Measurements from ENCODE around the gene VCX3B.
"Not testable (repeated sequence)": the region's sequence is repeated elsewhere in the genome, so short reads cannot be mapped to it uniquely, and the experiment has no call there.

VCX3B gene

DNA sequence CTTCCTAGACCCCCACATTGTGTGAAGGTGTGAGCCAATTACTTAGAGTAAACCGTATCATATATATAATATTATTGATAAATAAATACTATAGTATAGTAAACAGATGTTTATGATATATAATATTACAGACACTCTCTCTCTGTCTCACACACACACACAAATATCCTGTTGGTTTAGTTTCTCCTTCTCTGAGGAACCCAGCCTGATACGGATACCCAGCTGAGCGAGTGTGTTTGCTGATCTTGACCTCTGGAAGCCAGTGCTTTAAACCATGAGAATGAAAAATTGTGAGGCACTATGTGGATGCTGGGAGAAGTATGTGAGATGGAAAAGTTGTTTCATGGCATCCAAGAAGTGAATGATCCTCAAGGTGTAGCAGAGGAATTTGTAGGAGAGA lies at the start of gene VCX3B:
Gene VCX3B (plus strand): TSS at position 301 of the 400 bp plus-strand sequence. CDS start 621 bp downstream, outside the sequence.
- not testable (repeated sequence) for DNase-seq (ENCODE audit: low read depth)

DNA sequence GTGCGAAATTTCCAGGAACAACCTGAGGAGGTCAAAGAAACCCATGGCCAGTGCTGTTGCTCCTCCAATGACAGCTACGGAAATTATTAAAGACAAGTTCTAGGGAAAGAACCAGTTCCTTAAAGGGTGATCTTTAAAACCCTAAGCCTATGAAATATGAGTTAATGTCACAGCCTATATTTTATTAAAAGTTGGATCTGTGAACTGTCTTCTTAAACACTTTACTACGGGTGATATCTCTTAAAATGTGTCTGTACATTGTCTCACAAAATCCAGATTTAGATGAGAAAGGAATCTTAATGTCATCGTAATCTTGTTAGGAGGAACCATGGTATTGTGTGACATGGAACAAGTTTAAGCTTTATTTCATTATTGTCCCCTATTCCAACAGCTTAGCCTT lies 46.3 kb upstream of the VCX3B start:
- DNase-seq (ENCODE audit: low read depth), result no peak

DNA sequence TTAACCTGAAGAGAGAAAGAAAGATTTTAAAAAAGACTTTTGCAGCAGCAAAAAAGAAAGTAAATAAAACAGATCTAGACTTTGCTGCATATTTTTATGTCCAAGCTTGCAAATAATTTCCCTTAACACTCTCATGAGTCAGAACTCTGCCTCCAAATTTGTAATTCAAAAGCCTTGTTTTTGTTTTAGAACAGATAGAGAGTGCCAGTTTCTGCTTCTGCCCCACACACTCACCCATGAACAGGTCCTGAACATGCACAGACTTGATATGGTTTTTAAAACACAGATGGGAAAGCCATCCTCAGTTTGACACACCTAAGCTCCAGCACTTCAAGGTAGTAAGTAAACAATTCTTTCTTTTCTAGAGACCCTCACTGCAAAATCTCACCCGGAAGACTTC lies 39.7 kb upstream of the VCX3B start:
- no peak for DNase-seq (ENCODE audit: low read depth)

DNA sequence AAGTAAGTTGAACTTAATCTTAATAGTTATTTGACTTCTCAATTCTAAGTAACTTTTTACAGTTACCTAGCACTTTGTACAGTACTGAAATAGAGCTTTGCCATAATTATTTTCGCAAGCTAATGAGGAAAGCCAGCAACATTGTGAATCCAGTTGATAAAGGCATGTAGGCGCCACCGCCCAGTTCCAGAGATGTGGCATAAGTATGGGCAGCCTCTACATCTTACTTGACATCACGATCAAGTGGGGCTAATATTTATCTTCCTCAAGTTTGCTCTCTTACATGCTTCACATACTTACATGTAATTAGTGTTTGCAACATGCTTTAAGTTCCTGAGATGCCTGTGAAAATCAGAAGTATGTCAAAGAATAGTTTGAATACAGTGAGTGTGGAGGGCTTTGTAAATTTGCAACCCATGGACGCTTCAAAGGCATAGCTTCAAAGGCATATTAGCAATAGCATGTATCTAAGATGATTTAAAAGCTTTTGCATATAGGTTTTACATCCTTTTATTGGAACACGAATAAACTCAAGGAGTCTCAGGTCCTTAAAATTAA lies 34.9 kb upstream of the VCX3B start:
- DNase-seq (ENCODE audit: low read depth), result no peak

GRCh38 chrX:8430444-8430843 lies 34.2 kb upstream of the VCX3B start:
- no peak for DNase-seq (ENCODE audit: low read depth)

DNA sequence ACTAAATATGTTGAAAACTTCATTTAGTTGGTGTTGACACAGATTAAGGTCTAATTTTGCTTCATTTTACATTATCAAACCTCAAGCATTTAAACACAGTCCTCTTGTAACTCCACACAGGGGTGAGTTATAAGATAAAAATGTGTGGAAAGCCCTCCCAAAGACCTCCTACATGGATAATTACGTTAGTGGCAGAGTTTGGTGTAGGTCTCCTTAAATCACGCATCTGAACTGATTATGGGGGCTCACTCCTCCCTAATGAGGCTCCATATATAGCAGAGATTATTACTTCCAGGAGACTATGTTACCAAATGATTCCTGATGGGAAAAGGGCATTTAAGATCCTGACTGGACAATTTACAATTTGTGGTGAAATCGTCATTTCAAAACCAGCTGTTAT lies 32.2 kb upstream of the VCX3B start:
- DNase-seq (ENCODE audit: low read depth), result no peak

DNA sequence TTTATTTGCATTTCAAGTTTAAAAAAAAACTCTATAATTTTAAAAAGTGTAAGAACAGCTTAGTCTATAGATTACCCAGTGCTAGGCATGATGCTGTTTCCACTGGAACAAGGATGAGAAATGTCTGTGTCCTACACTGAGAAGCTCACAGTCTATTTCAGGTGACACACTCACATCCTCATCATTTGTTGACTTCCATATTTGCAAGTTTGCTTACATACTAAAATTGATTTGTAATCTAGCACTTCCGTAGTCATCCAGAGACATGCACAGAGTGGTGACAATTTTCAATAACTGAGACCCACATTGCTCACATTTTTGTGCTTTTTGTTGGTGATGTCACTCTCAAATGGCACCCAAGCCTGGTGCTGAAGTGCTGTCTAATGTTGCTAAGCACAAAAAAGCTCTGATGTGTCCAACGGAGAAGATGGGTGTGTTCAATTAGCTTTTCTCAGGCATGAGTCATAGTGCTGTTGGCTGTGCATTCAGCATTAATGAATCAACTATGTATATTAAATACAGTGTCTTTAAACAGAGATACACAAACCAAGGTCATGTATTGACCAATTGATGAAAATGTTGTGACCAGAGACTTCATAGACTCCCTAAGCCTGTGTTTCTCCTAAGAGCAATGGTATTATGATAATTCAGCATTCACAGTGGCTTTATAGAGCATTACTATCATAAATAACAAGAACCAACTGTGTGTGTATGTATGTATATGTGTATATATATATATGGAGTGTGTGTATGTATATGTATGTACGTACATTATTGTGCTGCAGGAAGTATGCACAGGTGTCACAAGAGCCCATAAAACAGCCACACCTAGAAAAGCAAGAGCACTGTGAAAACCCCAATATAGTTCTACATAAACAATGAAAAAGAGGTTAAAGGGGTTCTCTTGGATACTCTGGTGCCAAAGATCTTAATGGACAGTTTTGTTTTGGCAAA lies 31.2 kb upstream of the VCX3B start:
- DNase-seq (ENCODE audit: low read depth), result no peak

DNA sequence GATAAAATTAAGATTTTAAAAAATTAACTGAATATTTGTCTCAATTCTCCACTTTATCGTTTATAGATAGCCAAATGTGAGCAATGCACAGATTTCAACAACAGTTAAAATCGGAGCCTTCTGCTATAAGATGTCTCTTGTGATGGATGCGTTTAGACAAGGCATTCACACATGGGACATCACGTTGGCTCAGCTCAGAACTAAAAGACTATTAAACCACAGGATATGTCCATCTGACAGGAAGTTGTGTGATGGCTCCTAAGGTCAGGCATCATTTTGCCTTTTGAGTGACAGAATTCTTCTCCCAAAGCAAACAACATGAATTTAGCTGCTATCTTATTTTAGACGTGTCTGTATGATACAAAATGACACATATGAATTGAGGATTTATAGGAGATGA lies 17.3 kb upstream of the VCX3B start:
- no peak for DNase-seq (ENCODE audit: low read depth)

GRCh38 chrX:8452343-8452742 lies 12.3 kb upstream of the VCX3B start:
- not testable (repeated sequence) for DNase-seq (ENCODE audit: low read depth)

GRCh38 chrX:8453611-8454010 lies 11.0 kb upstream of the VCX3B start:
- DNase-seq (ENCODE audit: low read depth), result no peak

DNA sequence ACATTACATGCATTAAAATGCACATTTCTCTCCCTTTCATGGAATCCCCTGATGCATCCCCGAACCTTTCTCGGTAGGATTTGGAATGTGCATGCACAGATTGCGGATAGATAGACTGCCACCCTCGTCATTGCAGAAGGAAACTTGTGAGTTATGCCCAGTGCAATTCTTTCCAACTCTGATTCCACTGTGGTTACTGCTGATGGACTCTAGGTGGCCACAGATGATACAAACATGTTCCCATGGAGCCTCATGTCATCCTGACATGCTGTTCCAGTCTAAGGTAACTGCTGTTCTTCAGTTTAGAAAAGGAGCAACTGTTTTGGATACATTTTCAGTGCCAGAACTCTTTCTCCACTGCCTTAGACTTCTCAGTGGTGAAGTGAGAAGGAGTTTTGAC lies 9.1 kb upstream of the VCX3B start:
- no peak for DNase-seq (ENCODE audit: low read depth)

GRCh38 chrX:8462488-8462887 lies 2.1 kb upstream of the VCX3B start:
- no peak for DNase-seq (ENCODE audit: low read depth)

GRCh38 chrX:8484360-8484949 lies 19.8 kb downstream of the VCX3B start:
- DNase-seq (ENCODE audit: low read depth), result no peak

- DNase-seq (ENCODE audit: low read depth), result not testable (repeated sequence)
Observed at GRCh38 chrX:8495036-8495435, 30.4 kb downstream of the VCX3B start.

- no peak for DNase-seq (ENCODE audit: low read depth)
Observed at GRCh38 chrX:8500203-8500602, 35.6 kb downstream of the VCX3B start.

- DNase-seq (ENCODE audit: low read depth), result not testable (repeated sequence)
Observed at GRCh38 chrX:8502101-8502500, 37.5 kb downstream of the VCX3B start.

DNA sequence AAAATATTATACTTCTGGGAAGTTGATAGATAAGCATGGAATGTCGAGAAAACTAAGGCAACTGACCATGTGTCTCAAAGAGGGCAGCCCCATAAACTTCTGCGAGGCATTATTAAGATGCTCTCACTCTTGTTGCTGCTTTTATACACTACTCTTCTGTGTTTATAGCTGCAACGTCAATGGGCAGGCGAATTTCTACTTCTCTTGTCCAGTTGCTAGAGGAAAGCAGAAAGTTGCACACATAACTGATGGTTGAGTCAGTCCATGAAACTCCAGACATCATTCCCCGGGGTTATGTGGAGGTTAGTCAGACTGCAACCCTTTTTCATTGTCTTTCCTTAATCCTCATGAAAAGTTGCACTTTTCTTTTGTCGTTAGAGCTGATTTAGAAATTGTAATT lies 39.8 kb downstream of the VCX3B start:
- DNase-seq (ENCODE audit: low read depth), result no peak
